B cell (primary cell): ENCODE measurements around the gene SPOCK1. TPM values are rescaled to one million over a fixed set of nuclear protein-coding genes. Genes with fewer than 3 reads are reported as not detected.

Source experiments
- ATAC-seq: fragments of 200-7000 bp; cut with Tn5 transposase; one replicate; pipeline ENCODE4 v1.10.0; 2021; ENCODE audit warnings: low read depth, mild to moderate bottlenecking, moderate number of reproducible peaks, moderate library complexity
- CTCF ChIA-PET: fragments of 350-600 bp; sonication (Branson Sonifier 250); formaldehyde crosslinking; loops from one replicate; lab custom pipeline; 2021; ENCODE audit warnings: antibody characterized with exemption, inconsistent platforms; lab: Charles Lee
- POLR2A ChIA-PET: fragments of 350-600 bp; sonication (Branson Sonifier 250); formaldehyde crosslinking; loops from one replicate; lab custom pipeline; 2021; ENCODE audit warnings: antibody characterized with exemption; lab: Charles Lee
- DNase-seq: peaks from one replicate; pipeline ENCODE4 v3.0.0; 2013
- H2AFZ ChIP-seq: 2 replicates; pipeline ENCODE4 v1.6.1; 2012; ENCODE audit warnings: mild to moderate bottlenecking, low read depth, low read length; ENCODE audit not compliant: insufficient read depth, poor library complexity, severe bottlenecking
- H3K27ac ChIP-seq, 2 donors: 1 replicate in 1 of 2; 2 replicates in 1 of 2; pipeline ENCODE4 v1.5.1; 2012 to 2013; ENCODE audit warnings: low read length in 2 of 2, mild to moderate bottlenecking in 2 of 2, moderate library complexity in 1 of 2
- H3K27me3 ChIP-seq, 4 experiments: fragments of 200-600 bp in 1 of 4; sonication (generic) in 1 of 4; replicated peaks in 1 of 4; 1 replicate in 2 of 4; 2 replicates in 2 of 4; pipeline versions ENCODE4 v1.6.1 to v1.7.0; 2013 to 2016; ENCODE audit warnings: low read length in 3 of 4, mild to moderate bottlenecking in 2 of 4, mixed read lengths in 1 of 4, moderate library complexity in 1 of 4; ENCODE audit not compliant: insufficient read depth in 4 of 4, control insufficient read depth in 3 of 4; ENCODE audit errors: control extremely low read depth in 1 of 4
- H3K36me3 ChIP-seq, 2 experiments: replicated peaks in 1 of 2; 1 replicate in 1 of 2; 2 replicates in 1 of 2; pipeline versions ENCODE4 v1.6.1 to v1.7.1; 2013; ENCODE audit warnings: low read length in 1 of 2; ENCODE audit not compliant: insufficient read depth in 2 of 2, control insufficient read depth in 1 of 2; ENCODE audit errors: control extremely low read depth in 1 of 2, extremely low read depth in 1 of 2
- H3K4me1 ChIP-seq, 2 donors: fragments of 200-600 bp in 1 of 2; sonication (generic) in 1 of 2; 1 replicate in 1 of 2; 2 replicates in 1 of 2; pipeline versions ENCODE4 v1.5.1 to v1.6.1; 2013 to 2017; ENCODE audit warnings: low read length in 2 of 2; ENCODE audit not compliant: control insufficient read depth in 2 of 2, insufficient read depth in 2 of 2
- H3K4me2 ChIP-seq: replicated peaks from 2 replicates; pipeline ENCODE3; 2012; ENCODE audit warnings: mild to moderate bottlenecking, low read depth, low read length; ENCODE audit not compliant: poor library complexity, severe bottlenecking
- H3K4me3 ChIP-seq, 5 experiments: fragments of 200-600 bp in 1 of 5; sonication (generic) in 1 of 5; 1 replicate in 3 of 5; 2 replicates in 2 of 5; pipeline versions ENCODE4 v1.5.1 to v1.7.0; 2011 to 2016; ENCODE audit warnings: low read length in 4 of 5, mild to moderate bottlenecking in 4 of 5, low read depth in 2 of 5, control low read depth in 1 of 5, moderate library complexity in 1 of 5; ENCODE audit not compliant: insufficient read depth in 1 of 5; ENCODE audit errors: control extremely low read depth in 1 of 5, extremely low read depth in 1 of 5
- H3K79me2 ChIP-seq: fragments of 200-600 bp; sonication (generic); one replicate; pipeline ENCODE4 v1.6.0; 2016; ENCODE audit warnings: low read length; ENCODE audit not compliant: control insufficient read depth, insufficient read depth
- H3K9ac ChIP-seq: fragments of 200-600 bp; sonication (generic); 2 replicates; pipeline ENCODE4 v1.6.1; 2017; ENCODE audit warnings: mild to moderate bottlenecking, low read length, moderate library complexity
- H3K9me3 ChIP-seq, 3 donors: one replicate each; pipeline versions ENCODE4 v1.6.1 to v1.7.1; 2013; ENCODE audit warnings: low read length in 2 of 3; ENCODE audit not compliant: control insufficient read depth in 2 of 3, insufficient read depth in 1 of 3; ENCODE audit errors: control extremely low read depth in 1 of 3
- H4K20me1 ChIP-seq: 2 replicates; pipeline ENCODE4 v1.6.0; 2012; ENCODE audit warnings: mild to moderate bottlenecking, low read length; ENCODE audit not compliant: insufficient read depth, control insufficient read depth, poor library complexity, severe bottlenecking
- H3K27ac Mint-ChIP-seq: one replicate; pipeline ENCODE4 v1.8.0; 2021; ENCODE audit warnings: mixed read lengths
- H3K27me3 Mint-ChIP-seq: one replicate; pipeline ENCODE4 v1.8.0; 2021; ENCODE audit warnings: mixed read lengths
- H3K4me1 Mint-ChIP-seq: one replicate; pipeline ENCODE4 v1.8.0; 2021; ENCODE audit warnings: mixed read lengths
- H3K4me3 Mint-ChIP-seq: one replicate; pipeline ENCODE4 v1.8.0; 2021; ENCODE audit warnings: mixed read lengths
- H3K9me3 Mint-ChIP-seq: one replicate; pipeline ENCODE4 v1.8.0; 2022; ENCODE audit warnings: mixed read lengths; ENCODE audit not compliant: insufficient read depth
- CTCF ChIP-seq: fragments of 200-600 bp; IDR thresholded peaks from one replicate; pipeline ENCODE4 v1.8.0; 2022; ENCODE audit warnings: antibody characterized with exemption, mild to moderate bottlenecking
- EZH2 ChIP-seq: IDR thresholded peaks from 2 replicates; pipeline ENCODE4 v1.6.1; 2012; ENCODE audit warnings: borderline replicate concordance, low read depth, mild to moderate bottlenecking, moderate library complexity, low read length; ENCODE audit not compliant: insufficient read depth, poor library complexity, severe bottlenecking
- WGBS: methylation state at CpG from one replicate; pipeline ENCODE4 v1.1.5; 2013; ENCODE audit warnings: missing lambda C conversion rate; ENCODE audit not compliant: insufficient coverage; 5-methylcytosine and 5-hydroxymethylcytosine counted together
- intact Hi-C: fragments of 100-400 bp; cut with micrococcal nuclease; formaldehyde crosslinking; loops from one replicate; pipeline ENCODE4 v1.10.0; 2022
- polyA plus RNA-seq: library from polyadenylated mRNA; depleted of rRNA; stranded (reverse); fragments of >200 nt; gene quantifications from 2 replicates; pipeline ENCODE4 v1.2.3, GENCODE V29; 2012
- total RNA-seq, 2 donors: library from RNA; stranded (reverse); fragments of 120-200 nt in 1 of 2; gene quantifications; 1 replicate in 1 of 2; 2 replicates in 1 of 2; pipeline versions ENCODE4 v1.2.3 to v1.2.4, GENCODE V29; 2013 to 2022

The SPOCK1 gene
- total and polyA plus RNA-seq, 2 donors (not counting 1 experiment from before 2014, with no cell fraction given) = not detected

- WGBS = 60% methylated on average over 1 of the region's 4 CpGs
- H3K4me3 Mint-ChIP-seq = no peak overlapping the region
- no peak for ATAC-seq
- CTCF ChIA-PET = interaction anchor here (0.7 kb wide), 1 partner anchor 29 kb away, joined by 3 read pairs; no protein-coding TSS in a partner anchor
- H3K4me3 ChIP-seq = no peak overlapping the region
- no peaks in the 10 kb centered on the region for H3K9me3 Mint-ChIP-seq
- no peak overlapping the region for H2AFZ ChIP-seq
- peaks cover 0 to 4% (median 0%) of the 10 kb centered on the region in 4 experiments for H3K27me3 ChIP-seq
- H3K4me1 Mint-ChIP-seq = peaks cover 2% of the 10 kb centered on the region
- DNase-seq = no peak
- H3K9me3 ChIP-seq = no peaks in the 10 kb centered on the region
- H3K27ac Mint-ChIP-seq = no peak overlapping the region
- H3K4me2 ChIP-seq = no peak overlapping the region
- H3K27ac ChIP-seq = no peak overlapping the region
- intact Hi-C loops = no loop called here
- no peaks in the 10 kb centered on the region for H3K36me3 ChIP-seq
- TF ChIP-seq CTCF (no peak), EZH2 (no peak)
- POLR2A ChIA-PET = no interaction called here
- no peaks in the 10 kb centered on the region for H4K20me1 ChIP-seq
- no peaks in the 10 kb centered on the region for H3K27me3 Mint-ChIP-seq
- H3K4me1 ChIP-seq = no peaks in the 10 kb centered on the region
- H3K9ac ChIP-seq = no peak overlapping the region
- H3K79me2 ChIP-seq = no peaks in the 10 kb centered on the region
Measured at GRCh38 chr5:137024044-137024443, 475.1 kb downstream of the SPOCK1 start.

- Histone ChIP-seq H3K9ac (no peak overlapping the region), H4K20me1 (no peaks in the 10 kb centered on the region), H2AFZ (no peak overlapping the region), H3K36me3 (no peaks in the 10 kb centered on the region), H3K79me2 (no peaks in the 10 kb centered on the region), H3K9me3 (no peaks in the 10 kb centered on the region), H3K4me3 (no peak overlapping the region), H3K4me2 (no peak overlapping the region), H3K27ac (no peak overlapping the region), H3K27me3 (peaks cover 0 to 4% (median 0%) of the 10 kb centered on the region in 4 experiments), H3K4me1 (no peaks in the 10 kb centered on the region)
- CTCF ChIA-PET = no interaction called here
- intact Hi-C loops = no loop called here
- H3K4me3 Mint-ChIP-seq = no peak overlapping the region
- H3K4me1 Mint-ChIP-seq = peaks cover 2% of the 10 kb centered on the region
- 97% methylated on average over 4 of the region's 5 CpGs for WGBS
- H3K27me3 Mint-ChIP-seq = no peaks in the 10 kb centered on the region
- TF ChIP-seq CTCF (no peak), EZH2 (no peak)
- DNase-seq = no peak
- H3K27ac Mint-ChIP-seq = no peak overlapping the region
- H3K9me3 Mint-ChIP-seq = no peaks in the 10 kb centered on the region
- ATAC-seq = no peak
- POLR2A ChIA-PET = no interaction called here
Measured at GRCh38 chr5:137023371-137023770, 475.8 kb downstream of the SPOCK1 start.
